Loucy (cell line): ENCODE measurements around the gene PTMS.

Experiments
- CTCF ChIP-seq: fragments of 200-600 bp; sonication (generic); conservative IDR thresholded peaks from 2 replicates; pipeline ENCODE4 v1.5.1; 2014; ENCODE audit warnings: mild to moderate bottlenecking, antibody characterized with exemption, low read length
- EZH2phosphoT487 ChIP-seq: fragments of 200-600 bp; IDR thresholded peaks from 2 replicates; pipeline ENCODE4 v1.6.1; 2018; ENCODE audit warnings: antibody characterized with exemption, mild to moderate bottlenecking, moderate library complexity, borderline replicate concordance

GRCh38 chr12:6772331-6772695 lies 6.2 kb downstream of the PTMS start, which contains the start of gene LAG3:
- TF ChIP-seq CTCF (no peak), EZH2phosphoT487 (no peak)
